T-helper 2 cell treated with Interferon-gamma antibody and Interleukin-4, amounts not matched to agents 5 μg/mL and 100 μg/mL, for 36 hours (primary cell): ENCODE measurements around the gene CUTA.
A peak's percentile ranks its signal among the peaks of the same experiment; 100 is the strongest.

Source experiments
- DNase-seq: peaks from one replicate; pipeline ENCODE4 v3.0.0; 2021; ENCODE audit warnings: low spot score
- H3K27ac Mint-ChIP-seq: one replicate; pipeline ENCODE4 v1.8.0; 2021; ENCODE audit warnings: mild to moderate bottlenecking, mixed read lengths
- H3K27me3 Mint-ChIP-seq: one replicate; pipeline ENCODE4 v1.8.0; 2021; ENCODE audit warnings: low read depth, mixed read lengths
- H3K36me3 Mint-ChIP-seq: one replicate; pipeline ENCODE4 v1.8.0; 2021; ENCODE audit warnings: low read depth, mixed read lengths
- H3K4me1 Mint-ChIP-seq: one replicate; pipeline ENCODE4 v1.8.0; 2021; ENCODE audit warnings: low read depth, mixed read lengths
- H3K4me3 Mint-ChIP-seq: one replicate; pipeline ENCODE4 v1.8.0; 2022; ENCODE audit warnings: mild to moderate bottlenecking, moderate library complexity, mixed read lengths
- H3K9me3 Mint-ChIP-seq: one replicate; pipeline ENCODE4 v1.8.0; 2021; ENCODE audit warnings: mixed read lengths

The CUTA gene

DNA sequence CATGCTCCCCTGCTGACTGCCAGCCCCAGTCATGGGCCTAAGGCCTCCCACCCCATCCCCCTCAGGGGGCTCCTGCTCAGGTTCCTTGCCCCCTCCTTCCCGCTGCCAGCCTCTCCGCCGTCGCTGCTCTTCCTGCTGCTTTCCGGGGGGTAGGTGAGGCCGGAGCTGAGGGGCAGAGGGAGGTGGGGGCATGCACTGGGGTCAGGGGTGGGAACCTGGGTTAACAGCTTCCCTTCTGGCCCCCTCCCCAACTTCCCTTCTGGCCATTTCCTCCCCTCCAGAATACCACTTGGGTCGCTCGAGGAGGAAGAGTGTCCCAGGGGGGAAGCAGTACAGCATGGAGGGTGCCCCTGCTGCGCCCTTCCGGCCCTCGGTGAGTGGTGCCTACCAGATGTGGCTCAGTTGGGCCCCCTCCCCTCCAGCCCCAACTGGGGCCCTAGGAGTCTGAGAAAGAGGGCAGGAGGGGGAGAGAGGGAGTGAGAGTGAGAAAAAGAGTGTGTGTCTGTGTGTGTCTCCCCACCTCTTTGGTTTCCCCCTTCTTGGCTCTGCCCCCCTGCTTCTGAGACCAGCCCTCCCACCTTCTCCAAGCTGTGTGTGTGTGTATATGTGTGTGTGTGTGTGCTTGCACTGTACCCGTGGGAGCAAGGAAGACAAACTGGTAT is 14.1 kb upstream of the CUTA start:
- DNase-seq, result no peak
- Mint-ChIP-seq H3K27me3 (no peaks in the 10 kb centered on the region), H3K4me1 (peaks cover 49% of the 10 kb centered on the region), H3K9me3 (no peaks in the 10 kb centered on the region), H3K27ac (peak overlapping the region; percentile 71), H3K4me3 (no peak overlapping the region), H3K36me3 (peaks cover 29% of the 10 kb centered on the region)

DNA sequence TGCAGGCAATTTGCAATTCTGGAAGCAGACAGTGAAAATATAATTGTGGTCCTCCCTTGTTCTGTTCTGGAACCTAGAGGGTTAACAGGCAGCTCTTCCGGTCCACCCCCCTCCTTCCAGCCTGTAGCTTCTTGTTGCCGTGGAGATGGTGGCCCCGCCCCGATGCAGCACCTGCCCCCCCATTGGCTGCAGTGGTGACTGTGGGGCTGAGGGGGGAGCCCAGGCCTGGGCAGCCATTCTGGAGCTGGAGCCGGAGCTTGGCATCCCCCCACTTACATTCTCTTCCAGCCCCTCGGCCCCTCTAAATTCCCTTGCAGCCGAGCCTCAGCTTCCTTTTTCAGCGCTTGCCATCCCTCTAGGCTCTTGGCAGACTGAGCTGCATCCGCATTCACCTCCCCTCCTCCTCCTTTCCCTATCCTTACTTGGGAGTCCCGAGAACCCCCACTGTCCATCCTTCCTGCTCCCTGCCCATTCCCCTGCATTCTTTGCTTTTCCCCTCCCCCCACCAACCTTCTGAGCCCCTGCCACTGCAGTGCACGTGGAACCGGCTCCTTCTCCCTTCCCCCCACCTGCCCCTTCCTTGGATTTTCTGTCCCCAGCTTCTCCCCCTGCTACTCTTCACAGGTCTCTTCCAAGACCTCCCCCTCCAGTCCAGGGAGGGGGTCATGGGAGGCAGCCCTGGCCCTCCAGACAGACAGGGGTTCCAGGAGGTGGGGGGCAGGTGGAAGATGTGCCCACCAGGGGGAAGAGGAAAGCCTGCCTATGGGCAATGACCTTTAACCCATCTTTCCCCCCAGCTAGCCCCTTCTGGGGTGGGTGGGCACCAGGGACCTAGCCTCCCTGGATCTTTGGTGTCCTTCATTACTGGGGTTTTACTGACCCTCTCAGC is 13.3 kb upstream of the CUTA start:
- no peaks in the 10 kb centered on the region for H3K27me3 Mint-ChIP-seq
- peak; percentile 53 for DNase-seq
- H3K9me3 Mint-ChIP-seq, result no peaks in the 10 kb centered on the region
- H3K4me3 Mint-ChIP-seq, result peak overlapping the region; percentile 83
- peak overlapping the region; percentile 66 for H3K27ac Mint-ChIP-seq
- peaks cover 22% of the 10 kb centered on the region for H3K36me3 Mint-ChIP-seq
- H3K4me1 Mint-ChIP-seq, result peaks cover 52% of the 10 kb centered on the region

DNA sequence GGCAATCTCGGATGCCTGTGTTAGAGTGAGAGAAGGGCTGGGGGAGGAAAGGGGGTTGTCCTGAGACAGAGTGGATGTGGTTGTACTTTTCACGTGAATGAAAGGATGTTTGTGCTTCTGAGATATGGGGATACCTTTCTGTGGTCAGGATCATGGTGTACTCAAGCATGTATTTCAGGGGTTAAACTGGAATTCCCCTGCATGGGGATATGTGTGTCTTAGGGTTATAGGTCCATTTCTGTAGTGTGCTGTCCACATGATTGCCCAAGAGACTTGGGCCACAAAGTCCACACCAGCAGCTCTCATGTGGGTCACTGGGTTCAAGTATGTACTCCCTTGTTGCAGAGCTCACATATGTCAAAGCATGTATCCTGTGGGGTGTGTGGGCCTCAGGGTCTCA is 12.4 kb upstream of the CUTA start:
- H3K4me3 Mint-ChIP-seq, result peak overlapping the region; percentile 83
- H3K27me3 Mint-ChIP-seq, result no peaks in the 10 kb centered on the region
- peaks cover 55% of the 10 kb centered on the region for H3K4me1 Mint-ChIP-seq
- peak overlapping the region; percentile 77 for H3K27ac Mint-ChIP-seq
- peaks cover 17% of the 10 kb centered on the region for H3K36me3 Mint-ChIP-seq
- no peak for DNase-seq
- H3K9me3 Mint-ChIP-seq, result no peaks in the 10 kb centered on the region

DNA sequence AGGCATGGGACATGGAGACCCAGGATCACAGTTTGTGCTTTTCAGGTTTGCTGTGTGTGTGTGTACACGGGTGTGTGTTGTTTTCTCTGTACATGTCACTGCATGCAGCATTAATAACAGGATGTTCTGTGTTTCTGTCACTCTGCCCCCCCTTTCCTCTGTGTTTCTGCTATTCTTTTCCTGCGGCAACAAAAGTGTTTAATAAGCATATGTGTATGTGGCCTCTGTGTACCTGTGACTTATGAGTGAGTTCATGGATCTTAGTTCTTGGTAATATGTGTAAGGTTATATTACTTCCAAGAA is 11.8 kb upstream of the CUTA start:
- H3K27me3 Mint-ChIP-seq, result no peaks in the 10 kb centered on the region
- H3K27ac Mint-ChIP-seq, result peak overlapping the region; percentile 77

DNA sequence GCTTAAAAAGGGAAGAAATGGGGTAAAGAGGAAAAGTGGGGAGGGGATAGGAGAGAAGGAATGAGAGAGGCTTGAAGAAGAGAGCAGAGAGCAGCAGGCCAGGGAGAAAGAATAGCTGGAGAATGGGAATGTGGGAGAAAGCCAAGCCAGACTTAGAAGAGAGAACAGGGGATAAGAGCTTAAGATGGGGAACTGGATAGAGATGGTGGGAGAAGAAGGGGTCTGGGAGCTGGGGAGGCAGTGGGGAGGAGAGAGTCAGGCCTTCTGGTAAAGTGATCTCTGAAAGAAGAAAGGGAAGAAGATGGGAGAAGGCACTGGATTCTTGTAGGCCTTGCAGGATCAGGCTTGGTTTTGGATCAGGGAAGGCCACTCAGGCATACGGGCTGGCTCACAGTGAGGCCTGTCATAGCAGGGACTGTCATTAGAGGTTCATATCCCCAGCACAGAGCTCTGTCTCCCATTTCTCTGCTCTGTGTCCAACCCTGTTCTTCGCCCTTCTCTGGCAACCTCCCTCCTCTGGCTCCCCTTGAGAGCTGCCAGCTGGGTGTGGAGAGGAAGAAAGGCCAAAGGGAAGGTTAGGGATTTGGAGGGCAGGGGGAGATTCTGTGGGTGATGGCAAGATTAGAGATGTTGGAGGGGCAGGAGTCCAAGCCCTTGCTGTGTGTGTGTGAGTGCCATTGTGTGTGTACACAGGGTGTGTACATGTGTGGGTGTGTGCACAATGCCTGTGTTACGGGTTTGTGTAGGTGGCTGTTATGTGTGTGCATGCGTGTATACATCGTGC is 11.3 kb upstream of the CUTA start:
- Mint-ChIP-seq H3K4me3 (peak overlapping the region; percentile 83), H3K4me1 (peaks cover 66% of the 10 kb centered on the region), H3K9me3 (no peaks in the 10 kb centered on the region), H3K36me3 (peaks cover 21% of the 10 kb centered on the region), H3K27ac (peak overlapping the region; percentile 77), H3K27me3 (no peaks in the 10 kb centered on the region)
- DNase-seq, result no peak

More for the DNA sequence above, 11.8 kb upstream of the CUTA start:
- Mint-ChIP-seq H3K4me1 (peaks cover 62% of the 10 kb centered on the region), H3K4me3 (peak overlapping the region; percentile 83), H3K9me3 (no peaks in the 10 kb centered on the region), H3K36me3 (peaks cover 18% of the 10 kb centered on the region)
- no peak for DNase-seq

DNA sequence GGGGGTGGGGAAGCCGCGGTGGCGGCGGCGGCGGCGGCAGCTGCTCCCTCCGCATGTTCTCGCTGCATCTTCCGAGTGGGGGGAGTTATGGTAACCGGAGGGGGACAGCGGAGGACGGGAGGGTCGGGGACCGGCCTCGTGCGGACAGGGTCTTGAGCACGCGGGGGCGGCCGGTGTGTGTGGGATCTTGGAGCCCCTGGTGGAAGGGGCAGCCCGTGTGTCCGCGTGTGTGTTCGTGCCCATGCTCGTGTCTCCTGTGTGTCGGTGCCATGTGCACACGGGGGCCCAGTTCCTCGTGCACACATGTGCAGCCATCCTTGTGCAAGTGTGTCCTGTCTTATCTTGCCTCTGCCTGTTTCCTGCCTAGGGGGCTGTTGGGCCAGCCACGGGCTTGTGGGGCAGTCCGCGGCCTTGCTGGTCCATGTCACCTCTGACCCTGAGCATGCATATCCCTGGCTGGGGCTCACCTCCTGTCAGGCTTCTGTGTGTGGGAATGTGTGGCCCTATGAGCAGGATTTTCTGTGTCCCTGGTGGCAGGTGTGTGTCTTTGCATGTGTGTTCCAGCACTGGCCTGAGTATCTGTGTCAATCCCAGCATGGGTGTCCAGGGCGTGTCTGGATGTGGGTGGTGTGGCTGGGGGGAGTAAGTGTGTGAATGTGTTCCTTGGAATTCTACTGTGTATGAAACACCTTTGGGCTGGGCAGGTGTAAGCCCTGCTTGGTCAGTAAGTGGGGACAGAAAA is 10.5 kb upstream of the CUTA start:
- Mint-ChIP-seq H3K9me3 (no peaks in the 10 kb centered on the region), H3K27ac (peak overlapping the region; percentile 77), H3K27me3 (no peaks in the 10 kb centered on the region), H3K36me3 (peaks cover 24% of the 10 kb centered on the region), H3K4me3 (peak overlapping the region; percentile 83), H3K4me1 (peaks cover 71% of the 10 kb centered on the region)
- DNase-seq, result peak; percentile 28

DNA sequence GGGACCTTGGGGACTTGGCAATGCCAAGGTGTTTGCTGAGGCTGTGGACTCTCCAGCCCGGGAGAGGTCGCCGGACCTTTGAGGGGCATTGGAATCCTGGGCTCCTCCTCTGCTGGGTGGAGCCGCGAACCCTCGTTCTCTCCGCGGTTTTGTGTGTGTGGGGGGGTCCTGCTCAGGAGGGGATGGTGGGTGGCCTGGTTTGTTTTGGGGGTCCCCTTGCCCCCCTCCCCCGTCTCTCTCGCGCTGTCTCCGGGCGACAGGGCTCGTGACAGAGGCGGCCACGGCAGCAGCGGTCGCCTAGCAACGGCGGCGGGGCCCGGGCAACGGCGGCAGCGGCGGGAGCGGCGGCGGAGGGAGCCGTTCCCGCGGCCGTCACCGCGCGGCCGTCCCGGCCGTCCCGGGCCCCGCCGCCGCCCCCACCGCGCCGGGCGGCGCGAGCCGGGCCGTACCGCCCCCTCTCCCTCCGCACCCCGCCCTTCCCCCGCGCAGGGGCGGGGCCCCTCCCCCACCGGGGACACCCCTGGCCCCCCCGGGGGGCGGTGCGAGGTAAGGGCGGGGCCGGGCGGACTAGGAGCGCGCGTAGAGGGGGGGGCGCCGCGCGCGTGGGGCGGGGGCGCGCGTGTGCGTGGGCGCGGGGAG is 9.8 kb upstream of the CUTA start:
- DNase-seq, result peak; percentile 46
- Mint-ChIP-seq H3K36me3 (peaks cover 25% of the 10 kb centered on the region), H3K27ac (peak overlapping the region; percentile 96), H3K27me3 (no peaks in the 10 kb centered on the region), H3K4me1 (peaks cover 71% of the 10 kb centered on the region), H3K4me3 (peak overlapping the region; percentile 96), H3K9me3 (no peaks in the 10 kb centered on the region)

DNA sequence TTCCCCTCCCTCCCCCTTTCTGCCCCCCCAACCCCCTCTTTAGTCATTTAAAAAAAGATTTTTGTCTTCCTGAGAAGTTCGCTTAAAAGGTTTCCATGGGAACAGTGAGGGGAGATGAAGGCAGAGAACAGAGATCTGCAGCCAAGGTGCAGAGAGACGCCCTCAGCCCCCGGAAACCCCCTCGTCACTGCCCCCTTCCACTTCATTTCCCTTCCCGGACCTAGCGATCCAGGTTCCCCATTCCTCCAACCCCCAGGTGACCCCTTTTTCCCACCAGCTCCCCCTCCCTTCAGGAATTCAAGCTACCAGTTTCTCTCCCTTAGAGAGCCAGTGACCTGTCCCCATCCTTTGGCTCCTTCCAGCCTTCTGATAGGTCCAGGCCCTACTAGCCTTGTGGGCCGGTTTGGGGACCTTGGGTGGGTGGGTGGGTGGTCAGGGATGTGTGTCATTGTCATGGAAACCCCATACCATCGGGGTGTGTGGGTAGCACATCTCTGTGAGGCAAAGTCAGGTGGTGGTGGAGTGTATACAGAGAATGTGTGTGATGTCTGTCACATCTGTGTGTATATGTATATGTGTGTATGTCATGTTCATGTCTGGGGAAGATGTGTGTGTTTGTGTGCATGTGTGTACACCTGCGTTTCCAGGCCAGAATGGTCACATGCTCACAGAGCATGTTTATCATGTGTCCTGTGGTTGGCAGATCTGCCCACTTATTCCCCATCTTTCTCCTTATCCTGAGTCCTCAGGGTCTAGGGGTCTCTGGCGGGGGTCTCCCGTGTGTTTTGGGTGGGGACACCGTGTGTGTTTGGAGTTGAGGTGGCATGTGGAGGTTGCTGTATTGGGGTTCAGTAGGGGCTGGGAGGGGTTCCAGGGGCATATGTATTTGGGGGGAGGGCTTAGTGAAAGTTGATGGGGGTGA is 8.9 kb upstream of the CUTA start:
- H3K4me1 Mint-ChIP-seq, result peaks cover 70% of the 10 kb centered on the region
- peak overlapping the region; percentile 96 for H3K27ac Mint-ChIP-seq
- H3K4me3 Mint-ChIP-seq, result peak overlapping the region; percentile 96
- no peaks in the 10 kb centered on the region for H3K27me3 Mint-ChIP-seq
- no peaks in the 10 kb centered on the region for H3K9me3 Mint-ChIP-seq
- peak; percentile 25 for DNase-seq
- peaks cover 23% of the 10 kb centered on the region for H3K36me3 Mint-ChIP-seq

DNA sequence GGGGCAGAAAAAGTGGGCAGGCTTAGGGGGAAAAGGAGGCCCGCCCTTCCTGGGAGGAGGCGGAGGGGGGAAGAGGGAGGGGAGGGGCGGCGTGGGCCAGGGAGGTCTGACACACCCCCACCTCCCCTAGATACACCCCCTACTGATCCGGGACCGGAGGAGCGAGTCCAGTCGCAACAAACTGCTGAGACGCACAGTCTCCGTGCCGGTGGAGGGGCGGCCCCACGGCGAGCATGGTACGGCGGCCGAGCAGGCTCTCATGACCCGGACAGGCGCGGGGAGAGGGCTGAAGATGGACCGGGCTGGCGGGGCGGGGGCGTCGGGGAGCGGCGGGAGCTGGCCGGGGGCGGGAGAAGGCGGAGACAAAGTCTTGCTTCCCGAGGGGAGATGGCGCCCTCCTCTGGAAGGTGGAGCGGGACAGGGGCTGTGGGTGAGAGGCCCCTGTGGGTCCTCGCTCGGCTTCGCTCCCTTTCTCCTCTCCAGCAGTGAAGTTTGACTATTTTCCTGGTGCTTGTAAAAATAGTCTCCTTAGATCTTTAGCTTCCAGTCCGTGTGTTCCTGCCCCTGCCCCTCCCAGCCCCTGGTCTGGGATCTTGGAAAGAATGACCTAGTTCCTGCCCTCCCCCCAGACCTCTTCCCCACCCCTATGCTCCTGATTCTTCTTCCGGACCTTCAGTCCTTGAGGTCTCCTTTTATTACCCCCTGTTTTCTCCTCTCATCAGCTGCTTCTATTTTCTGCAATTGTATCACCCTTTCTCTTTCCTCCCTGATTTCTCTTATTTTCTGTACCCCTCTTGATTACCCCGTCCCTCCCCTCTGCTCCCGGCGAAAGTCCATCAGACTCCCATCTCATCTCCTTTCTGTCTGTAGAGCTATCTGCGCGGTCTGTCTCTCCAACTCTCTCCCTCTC is 8.0 kb upstream of the CUTA start:
- Mint-ChIP-seq H3K4me1 (peaks cover 75% of the 10 kb centered on the region), H3K36me3 (peaks cover 23% of the 10 kb centered on the region), H3K4me3 (peak overlapping the region; percentile 96)

DNA sequence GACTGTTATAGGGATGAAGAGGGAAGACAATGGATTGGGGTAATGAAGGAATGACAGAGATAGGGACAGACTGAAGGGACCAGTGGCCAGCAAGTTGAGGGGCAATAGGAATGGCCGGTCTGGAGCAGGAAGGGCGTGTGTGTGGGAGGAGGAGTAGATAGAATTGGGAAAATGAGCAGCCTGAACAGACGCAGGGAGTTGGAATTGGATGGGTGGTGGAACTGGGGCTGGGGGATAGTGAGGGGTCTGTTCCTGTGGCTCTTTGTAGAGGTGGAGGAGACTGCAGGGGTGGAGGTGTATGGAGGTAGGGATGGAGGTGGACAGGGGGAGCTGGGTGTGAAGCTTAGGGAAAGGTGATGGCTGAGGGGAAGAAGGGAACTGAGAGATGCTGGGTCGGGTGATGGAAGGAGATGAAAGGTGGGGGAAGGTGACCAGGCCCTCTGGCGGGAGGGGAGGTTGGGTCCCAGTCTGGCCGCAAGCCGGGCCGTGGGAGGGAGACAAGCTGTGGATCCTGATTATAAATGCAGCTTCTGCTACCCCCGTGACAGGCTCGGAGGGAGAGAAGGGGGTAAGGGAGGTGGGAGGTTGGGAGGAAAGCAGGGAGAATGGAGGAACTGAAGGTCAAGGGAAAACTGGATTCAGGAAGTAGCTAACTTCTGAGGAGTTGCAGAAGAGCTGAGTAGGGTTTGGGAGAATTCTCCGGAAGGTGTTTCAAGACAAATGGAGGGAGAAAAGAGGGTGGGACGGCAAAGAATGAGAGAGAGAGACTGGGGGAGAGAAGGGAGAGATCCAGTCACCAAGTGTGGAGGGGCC is 7.2 kb upstream of the CUTA start:
- Mint-ChIP-seq H3K9me3 (no peaks in the 10 kb centered on the region), H3K36me3 (peaks cover 23% of the 10 kb centered on the region), H3K27me3 (peaks cover 2% of the 10 kb centered on the region), H3K27ac (peak overlapping the region; percentile 96), H3K4me3 (peak overlapping the region; percentile 96), H3K4me1 (peaks cover 69% of the 10 kb centered on the region)
- DNase-seq, result no peak

More for the DNA sequence above, 8.0 kb upstream of the CUTA start:
- DNase-seq, result peak; percentile 79
- no peaks in the 10 kb centered on the region for H3K9me3 Mint-ChIP-seq
- peak overlapping the region; percentile 96 for H3K27ac Mint-ChIP-seq
- peaks cover 2% of the 10 kb centered on the region for H3K27me3 Mint-ChIP-seq

DNA sequence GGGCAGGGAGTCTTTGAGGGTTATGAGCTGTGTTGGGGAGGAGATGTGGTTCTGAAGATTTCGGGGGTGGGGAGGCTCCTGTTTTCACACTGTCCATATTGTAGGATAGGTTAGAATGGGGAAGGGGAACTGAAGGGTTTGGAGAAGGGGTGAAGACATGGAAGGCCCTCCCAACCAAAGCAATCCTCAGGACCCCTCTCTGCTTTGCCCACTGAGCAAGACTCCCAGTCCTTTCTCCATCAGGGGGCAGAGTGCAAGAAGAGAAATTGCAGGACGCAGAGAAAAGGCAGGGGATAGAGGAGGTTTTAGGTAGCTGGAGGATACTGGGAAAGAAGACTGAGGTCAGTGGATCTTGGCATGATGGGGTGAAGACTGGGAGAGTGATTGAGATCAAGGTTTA is 5.9 kb upstream of the CUTA start:
- Mint-ChIP-seq H3K4me3 (peak overlapping the region; percentile 96), H3K36me3 (peaks cover 23% of the 10 kb centered on the region), H3K27ac (peak overlapping the region; percentile 96), H3K9me3 (no peaks in the 10 kb centered on the region), H3K4me1 (peaks cover 68% of the 10 kb centered on the region), H3K27me3 (peaks cover 2% of the 10 kb centered on the region)
- DNase-seq, result no peak
